ENCODE data around the gene CTNNBIP1.
"Not testable (repeated sequence)": the region's sequence is repeated elsewhere in the genome, so short reads cannot be mapped to it uniquely, and the experiment has no call there.

CTNNBIP1 gene

GRCh38 chr1:9803003-9803918 lies 106.8 kb downstream of the CTNNBIP1 start:
- not testable (repeated sequence) for DNase-seq (ENCODE audit: low spot score)

GRCh38 chr1:9801909-9802308 lies 108.2 kb downstream of the CTNNBIP1 start:
- no peak for DNase-seq (ENCODE audit: low spot score)
